Sigmoid colon (tissue), 4 donors: ENCODE data around the gene ADGRG6.

Experiments
- CTCF ChIP-seq, 4 experiments: fragments of 450-650 bp in 3 of 4; fragments of 200-600 bp in 1 of 4; IDR thresholded peaks; one replicate each; pipeline ENCODE4 v1.5.1; 2016 to 2019; ENCODE audit warnings: antibody characterized with exemption in 4 of 4, mild to moderate bottlenecking in 3 of 4, moderate library complexity in 2 of 4
- POLR2A ChIP-seq, 2 donors: fragments of 450-650 bp; IDR thresholded peaks; one replicate each; pipeline ENCODE4 v1.6.1; 2016; ENCODE audit warnings: antibody characterized with exemption in 2 of 2, mild to moderate bottlenecking in 2 of 2, moderate library complexity in 2 of 2
- POLR2AphosphoS5 ChIP-seq, 4 donors: sonication (generic); formaldehyde crosslinking; IDR thresholded peaks; one replicate each; pipeline ENCODE4 v1.6.1; 2017; ENCODE audit warnings: antibody characterized with exemption in 4 of 4

GRCh38 chr6:142325111-142325510 lies 23.3 kb downstream of the ADGRG6 start:
- TF ChIP-seq CTCF (IDR thresholded peaks at IDR 0.05) (no peak), POLR2AphosphoS5 (IDR thresholded peaks at IDR 0.05) (no peak), POLR2A (IDR thresholded peaks at IDR 0.05) (no peak)
